Gastrocnemius medialis (tissue), 4 donors: ENCODE measurements around the gene ELF4.

ENCODE experiments used
- CTCF ChIP-seq, 5 experiments: fragments of 450-650 bp in 3 of 5; fragments of 200-600 bp in 2 of 5; sonication (generic) in 2 of 5; IDR thresholded peaks in 4 of 5; conservative IDR thresholded peaks in 1 of 5; 1 replicate in 4 of 5; 2 replicates in 1 of 5; pipeline ENCODE4 v1.5.1; 2016 to 2019; ENCODE audit warnings: antibody characterized with exemption in 5 of 5, mild to moderate bottlenecking in 3 of 5, moderate library complexity in 3 of 5
- POLR2A ChIP-seq, 2 donors: fragments of 450-650 bp; IDR thresholded peaks; one replicate each; pipeline ENCODE4 v1.6.1; 2017; ENCODE audit warnings: antibody characterized with exemption in 2 of 2, mild to moderate bottlenecking in 2 of 2, moderate library complexity in 2 of 2

GRCh38 chrX:130117166-130117565, 6.9 kb upstream of the ELF4 start:
- TF ChIP-seq CTCF (IDR thresholded peaks at IDR 0.05 in 4 of 5, conservative IDR thresholded peaks at IDR 0.05 in 1 of 5) (no peak), POLR2A (IDR thresholded peaks at IDR 0.05) (no peak)
